Pancreas (tissue), 10 donors: ENCODE results near the gene APBB2. TPM values are rescaled to one million over a fixed set of nuclear protein-coding genes. Genes with fewer than 3 reads are reported as not detected.

ENCODE experiments used
- ATAC-seq, 4 donors: fragments of 200-7000 bp; cut with Tn5 transposase; one replicate each; pipeline versions ENCODE4 v1.8.0 to v1.9.1; 2020; ENCODE audit warnings: mild to moderate bottlenecking in 4 of 4, moderate library complexity in 4 of 4
- DNase-seq, 6 donors: peaks; one replicate each; pipeline ENCODE4 v3.0.0-alpha.2; 2020
- FAIRE-seq: peaks from 2 replicates; lab custom pipeline; 2012; peaks lifted over from hg19 to GRCh38; lab: Jason Lieb, UNC
- H3K27ac ChIP-seq, 4 donors: fragments of 200-600 bp; sonication (generic); 1 replicate in 3 of 4; 2 replicates in 1 of 4; pipeline versions ENCODE4 v1.5.0 to v1.8.0; 2020
- H3K27me3 ChIP-seq, 4 donors: fragments of 200-600 bp; one replicate each; pipeline ENCODE4 v1.8.0; 2021
- H3K36me3 ChIP-seq, 3 donors: fragments of 200-600 bp; sonication (generic) in 1 of 3; one replicate each; pipeline versions ENCODE4 v1.5.0 to v1.8.0; 2020 to 2021
- H3K4me1 ChIP-seq, 3 donors: fragments of 200-600 bp; one replicate each; pipeline ENCODE4 v1.8.0; 2021
- H3K4me3 ChIP-seq, 4 donors: fragments of 200-600 bp; sonication (generic) in 2 of 4; one replicate each; pipeline versions ENCODE4 v1.5.0 to v1.8.0; 2020 to 2021
- H3K9me3 ChIP-seq, 4 donors: fragments of 200-600 bp; one replicate each; pipeline ENCODE4 v1.8.0; 2021
- CTCF ChIP-seq, 4 donors: fragments of 200-600 bp; sonication (generic) in 3 of 4; IDR thresholded peaks; one replicate each; pipeline versions ENCODE4 v1.5.0 to v1.8.0; 2021; ENCODE audit warnings: antibody characterized with exemption in 4 of 4
- WGBS, 2 donors: extraction: QIAGEN DNeasy Blood & Tissue Kit; methylation state at CpG; one replicate each; pipeline ENCODE4 v1.1.7; 2013; 5-methylcytosine and 5-hydroxymethylcytosine counted together
- intact Hi-C, 3 donors: fragments of 100-400 bp; cut with DNase I; formaldehyde crosslinking; loops; one replicate each; pipeline versions ENCODE4 v1.11.1 to v1.14.2; 2022
- polyA plus RNA-seq, 2 donors: library from polyadenylated mRNA; stranded (reverse); fragments of 200-250 nt; gene quantifications; one replicate each; pipeline ENCODE4 v1.2.3, GENCODE V29; 2013
- total RNA-seq, 6 donors: library from RNA; stranded (reverse); fragmentation: NEBNext Ultra II Directional in 4 of 6; extraction: Animal tissue kit (Norgen Biotek cat#: 25700) in 4 of 6; gene quantifications; one replicate each; pipeline versions ENCODE4 v1.2.1 to v1.2.4, GENCODE V29; 2021 to 2023
- donor health status: healthy with polysubstance abuse.
- donor health status: DM: no; HTN: no; CAD: no; lungs with moderate emphysema.
- donor health status: DM: no; HTN: no; CAD: no.
- donor health status: control.
- donor health status: control.
- donor health status: Bipolar disorder and iron deficiency.
- donor health status: DM: yes; HTN: yes; CAD: no.
- donor health status: DM: no; HTN: no; CAD: no.
- donor health status: DM: no; HTN: no; CAD: no.
- donor health status: DM: yes; HTN: yes; CAD: no.

APBB2 gene
- total and polyA plus RNA-seq, 8 donors, result 9.1 to 21.6 (median 11.5) TPM

DNA sequence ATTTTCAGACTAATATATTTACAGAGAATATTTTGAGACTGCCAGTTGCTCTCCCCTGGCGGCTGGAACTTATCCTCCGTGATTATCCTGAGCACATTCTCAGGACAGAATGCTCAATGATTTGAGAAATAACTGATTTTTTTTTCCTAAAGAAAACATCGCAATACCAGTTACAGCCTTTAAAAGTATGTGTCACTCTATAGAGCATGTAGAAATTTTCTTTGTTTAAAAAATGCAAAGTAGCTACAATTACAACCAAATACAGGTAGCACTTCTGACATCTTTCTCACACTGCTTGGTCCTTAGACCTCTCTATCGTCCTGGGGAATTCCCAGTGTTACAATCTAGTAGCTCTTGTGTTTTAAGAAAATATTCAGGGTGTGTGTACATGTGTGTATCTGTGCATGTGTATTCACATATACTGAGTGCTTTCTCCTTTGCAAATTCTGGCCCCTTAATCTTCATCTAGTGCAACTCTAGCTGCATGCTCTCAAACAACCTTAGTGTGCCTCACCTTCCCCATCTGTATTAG, 13.8 kb downstream of the APBB2 start:
- Histone ChIP-seq H3K4me1 (peaks cover 0 to 18% (median 15%) of the 10 kb centered on the region in 3 donors), H3K36me3 (no peaks in the 10 kb centered on the region), H3K9me3 (no peaks in the 10 kb centered on the region), H3K27me3 (no peaks in the 10 kb centered on the region), H3K27ac (no peak overlapping the region), H3K4me3 (no peak overlapping the region)
- intact Hi-C loops, result no loop called here
- FAIRE-seq, result no peak
- 81 to 83% methylated on average over 4 of the region's 4 CpGs for WGBS, 2 donors
- TF ChIP-seq CTCF (IDR thresholded peaks at IDR 0.05), result no peak
- ATAC-seq, result no peak
- no peak for DNase-seq

DNA sequence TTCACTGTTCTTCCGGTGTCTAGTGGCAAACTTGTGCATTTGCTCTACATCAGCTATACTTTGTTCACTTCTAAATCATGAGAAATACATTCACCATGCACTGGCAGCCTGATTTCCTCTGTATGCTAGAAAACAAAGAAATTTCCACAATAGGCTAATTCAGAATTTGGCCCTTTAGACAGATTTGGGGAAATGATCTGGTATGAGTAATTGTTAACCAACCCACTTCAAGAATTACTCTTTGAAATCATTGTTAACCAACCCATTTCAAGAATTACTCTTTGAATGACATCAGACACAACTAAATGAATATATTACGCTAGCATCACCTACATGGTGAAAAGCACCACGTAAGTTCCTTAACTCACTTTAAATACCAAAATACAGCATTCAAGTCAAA, 14.6 kb downstream of the APBB2 start:
- ATAC-seq, result no peak
- Histone ChIP-seq H3K27me3 (no peaks in the 10 kb centered on the region), H3K27ac (no peak overlapping the region), H3K4me1 (peaks cover 0 to 18% (median 15%) of the 10 kb centered on the region in 3 donors), H3K4me3 (no peak overlapping the region), H3K9me3 (no peaks in the 10 kb centered on the region), H3K36me3 (no peaks in the 10 kb centered on the region)
- 82 to 92% methylated on average over 3 of the region's 3 CpGs for WGBS, 2 donors
- DNase-seq, result no peak
- TF ChIP-seq CTCF (IDR thresholded peaks at IDR 0.05), result no peak
- intact Hi-C loops, result no loop called here
- FAIRE-seq, result no peak

- no peaks in the 10 kb centered on the region for H3K36me3 ChIP-seq
- H3K4me3 ChIP-seq, result no peak overlapping the region
- intact Hi-C loops, result no loop called here
- H3K27me3 ChIP-seq, result no peaks in the 10 kb centered on the region
- no peaks in the 10 kb centered on the region for H3K9me3 ChIP-seq
- DNase-seq (no peak), FAIRE-seq (no peak), ATAC-seq (no peak)
- WGBS, 2 donors, result 96 to 97% methylated on average over 2 of the region's 2 CpGs
- peaks cover 0 to 18% (median 15%) of the 10 kb centered on the region in 3 donors for H3K4me1 ChIP-seq
- no peak overlapping the region for H3K27ac ChIP-seq
- TF ChIP-seq CTCF (IDR thresholded peaks at IDR 0.05), result no peak
Observed at GRCh38 chr4:41197996-41198395, 16.3 kb downstream of the APBB2 start.

DNA sequence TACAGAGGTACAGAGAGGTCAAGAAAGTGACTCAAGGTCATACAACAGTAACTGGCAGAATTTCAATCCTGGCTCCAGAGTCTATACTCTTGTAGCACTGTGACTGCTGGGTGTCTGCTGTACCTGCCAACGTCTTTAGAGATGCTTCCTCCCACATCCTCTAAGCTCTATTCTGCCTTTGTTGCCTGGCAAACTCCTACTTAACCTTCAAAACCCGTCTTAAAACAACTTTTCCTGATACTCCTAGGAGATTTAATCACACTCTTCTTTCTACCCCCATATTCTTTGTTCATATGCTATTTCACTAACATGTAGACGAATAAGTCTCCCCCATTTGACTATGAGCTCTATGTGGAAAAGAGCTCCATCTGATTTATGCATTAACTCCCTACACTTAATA, 16.8 kb downstream of the APBB2 start:
- TF ChIP-seq CTCF (IDR thresholded peaks at IDR 0.05), result no peak
- Histone ChIP-seq H3K4me1 (peaks cover 0 to 18% (median 15%) of the 10 kb centered on the region in 3 donors), H3K27me3 (no peaks in the 10 kb centered on the region), H3K4me3 (no peak overlapping the region), H3K36me3 (no peaks in the 10 kb centered on the region), H3K9me3 (no peaks in the 10 kb centered on the region), H3K27ac (no peak overlapping the region)
- 86 to 89% methylated on average over 3 of the region's 3 CpGs for WGBS, 2 donors
- FAIRE-seq (no peak), ATAC-seq (no peak), DNase-seq (no peak)
- intact Hi-C loops, result no loop called here

GRCh38 chr4:41196633-41197332, 17.6 kb downstream of the APBB2 start:
- intact Hi-C loops, result no loop called here
- Histone ChIP-seq H3K9me3 (no peaks in the 10 kb centered on the region), H3K36me3 (no peaks in the 10 kb centered on the region), H3K27me3 (no peaks in the 10 kb centered on the region), H3K27ac (no peak overlapping the region), H3K4me3 (no peak overlapping the region), H3K4me1 (peaks cover 0 to 17% (median 10%) of the 10 kb centered on the region in 3 donors)
- ATAC-seq, result peak in 1 of 4 donors; percentile 19
- TF ChIP-seq CTCF (IDR thresholded peaks at IDR 0.05), result no peak
- FAIRE-seq, result no peak
- DNase-seq, result no peak
- whole genome bisulfite sequencing, 2 donors, result 82 to 83% methylated on average over 6 of the region's 6 CpGs
